HG03139 (cell line): ENCODE data around the gene ODF4.
"Not testable (repeated sequence)": the region's sequence is repeated elsewhere in the genome, so short reads cannot be mapped to it uniquely, and the experiment has no call there.

Source experiments
- ATAC-seq: cut with Tn5 transposase; IDR thresholded peaks from one replicate; pipeline ENCODE4 v1.9.1; 2021; ENCODE audit not compliant: unreplicated experiment

ODF4 gene

DNA sequence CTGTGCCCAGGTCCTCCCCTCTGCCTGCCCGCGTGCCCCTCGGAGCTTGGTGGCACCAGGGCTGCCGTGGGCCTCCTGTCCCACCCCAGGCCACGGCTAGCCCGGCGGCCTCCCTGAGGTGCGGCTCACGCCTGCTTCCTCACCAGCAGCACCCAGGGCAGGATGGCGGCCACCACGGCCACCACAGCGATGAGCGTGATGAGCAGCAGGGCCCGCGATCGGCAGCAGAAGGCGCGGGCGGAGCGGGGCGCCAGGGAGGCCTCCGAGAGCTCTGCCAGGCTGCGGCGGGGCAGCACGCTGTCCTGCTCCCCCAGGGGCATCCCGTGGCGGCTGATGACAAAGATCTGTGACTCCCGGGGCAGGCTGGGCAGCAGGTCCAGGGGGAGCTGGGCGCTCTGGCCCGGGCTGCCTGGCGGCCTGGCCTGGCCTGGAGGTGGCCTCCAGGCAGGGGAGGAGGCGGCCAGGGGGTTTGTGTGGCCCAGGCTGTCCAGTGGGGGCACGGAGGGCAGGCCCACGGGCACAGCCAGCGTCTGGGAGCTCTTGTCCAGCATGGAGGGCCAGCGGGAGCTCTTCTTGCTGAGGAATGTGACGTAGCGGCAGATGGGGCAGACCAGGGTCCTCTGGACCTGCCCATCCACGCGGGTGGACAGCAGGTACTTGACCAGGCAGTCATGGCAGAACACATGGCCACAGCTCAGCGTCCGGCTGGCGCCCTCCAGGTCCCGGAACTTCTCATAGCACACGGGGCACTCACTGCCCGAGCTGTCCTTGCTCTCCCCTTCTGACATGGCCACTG is 53.2 kb downstream of the ODF4 start:
- no peak for ATAC-seq

DNA sequence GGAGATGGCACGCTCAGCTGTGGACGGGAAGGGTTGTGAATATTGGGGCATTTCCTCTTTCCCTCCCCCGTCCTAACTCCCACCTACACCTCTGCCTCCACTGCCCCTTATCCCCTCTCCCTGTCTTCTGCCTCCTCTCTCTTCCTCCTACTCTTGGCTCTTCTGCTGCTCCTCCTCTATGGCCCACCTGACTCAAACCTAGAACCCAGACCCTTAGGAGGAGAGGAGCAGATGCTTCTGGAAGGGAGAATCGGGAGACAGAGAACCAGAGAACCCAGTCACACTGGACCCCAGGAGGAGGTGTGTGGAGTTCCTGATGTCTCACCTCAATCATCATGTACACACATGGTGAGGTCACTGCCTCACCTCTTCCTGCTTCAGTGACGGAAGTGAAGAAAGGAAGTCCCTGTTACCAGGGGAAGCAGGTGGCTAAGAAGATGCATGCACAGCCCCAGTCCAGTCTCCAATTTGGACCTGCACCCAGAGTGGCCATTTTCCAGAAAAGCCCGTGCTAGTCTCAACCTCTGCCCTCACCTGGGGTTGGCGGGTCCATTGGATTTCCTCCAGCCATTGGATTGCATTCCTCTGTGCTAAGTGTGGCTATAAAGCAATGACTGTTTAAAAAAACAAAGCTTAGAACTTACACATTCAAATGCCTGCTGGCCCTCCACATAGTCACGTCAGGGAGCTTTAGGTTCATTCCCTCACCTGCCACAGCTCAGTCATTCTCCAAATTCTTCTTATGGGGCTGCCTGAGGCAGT is 54.0 kb downstream of the ODF4 start:
- ATAC-seq = no peak

DNA sequence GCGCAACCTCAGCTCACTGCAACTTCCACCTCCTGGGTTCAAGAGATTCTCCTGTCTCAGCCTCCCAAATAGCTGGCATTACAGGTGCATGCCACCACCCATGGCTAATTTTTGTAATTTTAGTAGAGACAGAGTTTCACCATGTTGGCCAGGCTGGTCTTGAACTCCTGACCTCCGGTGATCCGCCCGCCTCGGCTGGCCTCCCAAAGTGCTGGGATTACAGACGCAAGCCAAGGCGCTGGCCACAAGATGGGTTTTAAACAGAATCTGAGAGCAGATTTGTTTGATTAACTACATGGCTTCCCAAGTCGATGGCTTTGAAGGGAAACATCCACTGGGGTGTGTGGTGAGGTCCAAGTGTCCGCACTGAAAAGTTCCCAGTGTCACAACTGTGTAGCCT is 54.9 kb downstream of the ODF4 start:
- ATAC-seq = not testable (repeated sequence)
